HG03175 (cell line): ENCODE measurements around the gene COL9A3.

ENCODE experiments used
- ATAC-seq: cut with Tn5 transposase; IDR thresholded peaks from one replicate; pipeline ENCODE4 v1.9.1; 2021; ENCODE audit warnings: mild to moderate bottlenecking, moderate library complexity; ENCODE audit not compliant: unreplicated experiment

The COL9A3 gene

DNA sequence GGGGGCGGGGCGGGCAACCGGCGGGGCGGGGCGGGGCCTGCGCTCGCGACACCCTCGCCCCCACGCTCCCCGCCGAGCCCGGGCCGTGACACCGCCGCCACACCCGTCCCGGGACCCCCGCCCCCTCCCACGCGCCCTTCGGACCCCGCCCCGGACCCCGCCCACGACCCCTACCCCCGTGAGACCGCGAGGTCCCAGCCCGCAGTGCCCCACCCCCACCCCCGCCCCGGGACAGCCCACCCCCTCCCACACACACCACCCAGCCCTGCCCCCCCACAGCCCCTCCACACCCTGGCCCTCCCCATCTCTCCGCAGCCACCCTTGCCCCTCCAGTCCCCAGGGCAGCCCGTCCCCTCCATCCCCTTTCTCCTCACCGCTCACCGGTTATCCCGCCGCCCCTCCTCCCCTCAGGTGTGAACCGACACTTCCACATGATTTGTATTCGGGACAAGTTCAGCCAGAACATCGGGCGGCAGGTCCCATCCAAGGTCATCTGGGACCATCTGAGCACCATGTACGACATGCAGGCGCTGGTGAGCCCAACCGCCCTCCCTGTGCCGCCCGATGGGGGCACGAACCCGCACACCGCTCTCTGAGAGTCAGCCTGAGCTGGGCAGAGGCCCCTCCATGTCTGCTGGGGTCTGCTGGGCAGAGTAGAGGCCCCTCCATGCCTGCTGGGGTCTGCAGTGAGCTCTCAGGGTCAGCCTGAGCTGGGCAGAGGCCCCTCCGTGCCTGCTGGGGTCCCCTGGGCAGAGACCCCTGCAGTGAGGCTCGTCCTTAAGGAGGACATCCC, 20.0 kb upstream of the COL9A3 start:
- ATAC-seq: no peak

DNA sequence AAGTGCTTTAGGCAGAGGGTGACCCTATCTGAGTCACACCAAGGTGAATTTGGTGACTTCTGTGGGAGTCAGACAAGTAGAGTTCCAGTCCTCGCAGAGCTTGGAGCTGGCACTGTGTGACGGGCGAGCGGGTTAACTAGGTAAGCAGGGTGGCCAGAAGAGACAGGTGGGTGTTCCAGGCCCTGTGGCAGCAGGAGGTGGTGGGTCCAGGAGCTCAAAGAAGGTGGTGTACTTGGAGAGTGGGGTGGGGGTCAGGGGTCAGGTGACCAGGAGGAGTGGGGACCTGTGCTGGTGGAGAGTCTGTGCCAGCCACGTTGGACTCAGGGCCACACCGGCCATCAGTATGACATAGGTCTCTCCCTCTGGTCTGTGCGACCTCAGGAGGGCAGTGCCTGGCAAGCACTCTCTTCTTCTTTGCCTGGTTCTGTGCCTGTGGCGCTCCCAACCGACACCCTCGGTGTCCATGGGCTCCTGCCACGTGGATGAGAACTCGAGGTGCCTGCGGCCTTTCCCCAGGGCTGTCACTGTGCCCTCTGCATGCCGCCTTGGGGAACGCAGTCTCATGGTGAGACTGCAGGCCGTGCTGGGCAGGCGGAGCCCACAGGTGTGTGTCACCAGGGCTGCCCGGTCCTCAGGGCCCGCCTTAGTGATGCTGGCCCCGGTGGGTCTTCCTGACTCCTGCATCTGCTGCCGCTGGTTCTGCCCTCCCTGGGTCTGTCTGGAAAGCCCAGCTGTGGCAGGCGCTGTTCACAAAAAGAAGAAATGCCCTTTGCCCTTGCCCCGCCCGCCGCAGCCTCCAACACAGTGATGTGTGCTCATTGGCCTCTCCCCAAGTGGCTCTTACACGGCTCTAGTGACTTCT, 18.9 kb upstream of the COL9A3 start:
- ATAC-seq: no peak

DNA sequence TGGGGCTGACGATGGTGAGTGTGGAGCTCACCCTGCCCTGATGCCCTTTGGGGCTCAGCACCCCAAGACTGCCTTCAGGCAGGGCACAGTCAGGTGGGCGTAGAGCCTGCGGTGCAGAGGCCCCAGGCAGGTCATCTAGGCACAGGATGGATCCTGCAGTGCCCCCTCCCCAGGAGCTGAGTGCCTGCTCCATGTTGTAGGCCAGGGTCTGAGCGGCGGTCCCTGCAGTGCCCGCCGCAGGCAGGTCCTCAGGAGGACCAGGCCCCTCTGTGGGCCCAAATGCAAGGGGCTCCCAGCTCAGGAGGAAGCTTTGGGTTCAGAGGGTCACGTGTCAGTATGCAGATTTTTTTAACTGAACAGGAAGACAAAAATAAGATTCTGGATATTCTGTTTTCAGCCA, 17.8 kb upstream of the COL9A3 start:
- no peak for ATAC-seq

DNA sequence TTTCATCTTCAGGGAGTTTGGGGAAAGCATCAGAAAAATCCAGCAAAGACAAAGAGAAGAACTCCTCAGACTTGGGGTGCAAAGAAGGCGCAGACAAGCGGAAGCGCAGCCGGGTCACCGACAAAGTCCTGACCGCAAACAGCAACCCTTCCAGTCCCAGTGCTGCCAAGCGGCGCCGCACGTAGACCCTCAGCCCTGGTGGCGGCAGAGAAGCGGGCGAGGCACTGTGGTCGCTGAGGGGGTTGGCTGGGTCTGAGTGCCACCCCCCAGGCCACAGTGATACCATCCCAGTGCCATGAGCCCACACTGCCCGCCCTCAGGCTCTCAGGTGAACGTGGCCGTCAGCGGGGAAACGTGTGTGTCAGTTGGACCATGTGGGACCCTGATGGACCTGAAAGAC, 17.4 kb upstream of the COL9A3 start:
- ATAC-seq: no peak

DNA sequence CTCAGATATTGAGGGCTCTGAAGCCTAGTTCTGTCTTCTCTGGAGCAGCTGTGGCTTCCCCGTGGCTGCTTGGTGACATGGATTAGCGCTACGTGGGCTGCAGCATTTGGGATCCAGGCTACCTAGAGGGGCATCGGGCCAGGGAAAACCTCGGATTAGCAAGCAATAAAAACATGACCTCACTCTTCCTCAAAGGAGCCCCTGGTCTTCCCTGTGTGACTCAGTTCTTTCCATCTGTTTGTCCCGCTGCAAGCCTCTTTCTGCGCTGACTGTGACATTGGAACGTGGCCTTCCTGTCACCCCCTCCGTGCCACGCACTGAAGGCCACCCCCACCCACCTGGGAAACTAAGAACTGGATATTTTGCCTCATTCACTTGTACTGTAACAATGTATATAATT, 17.0 kb upstream of the COL9A3 start:
- no peak for ATAC-seq

DNA sequence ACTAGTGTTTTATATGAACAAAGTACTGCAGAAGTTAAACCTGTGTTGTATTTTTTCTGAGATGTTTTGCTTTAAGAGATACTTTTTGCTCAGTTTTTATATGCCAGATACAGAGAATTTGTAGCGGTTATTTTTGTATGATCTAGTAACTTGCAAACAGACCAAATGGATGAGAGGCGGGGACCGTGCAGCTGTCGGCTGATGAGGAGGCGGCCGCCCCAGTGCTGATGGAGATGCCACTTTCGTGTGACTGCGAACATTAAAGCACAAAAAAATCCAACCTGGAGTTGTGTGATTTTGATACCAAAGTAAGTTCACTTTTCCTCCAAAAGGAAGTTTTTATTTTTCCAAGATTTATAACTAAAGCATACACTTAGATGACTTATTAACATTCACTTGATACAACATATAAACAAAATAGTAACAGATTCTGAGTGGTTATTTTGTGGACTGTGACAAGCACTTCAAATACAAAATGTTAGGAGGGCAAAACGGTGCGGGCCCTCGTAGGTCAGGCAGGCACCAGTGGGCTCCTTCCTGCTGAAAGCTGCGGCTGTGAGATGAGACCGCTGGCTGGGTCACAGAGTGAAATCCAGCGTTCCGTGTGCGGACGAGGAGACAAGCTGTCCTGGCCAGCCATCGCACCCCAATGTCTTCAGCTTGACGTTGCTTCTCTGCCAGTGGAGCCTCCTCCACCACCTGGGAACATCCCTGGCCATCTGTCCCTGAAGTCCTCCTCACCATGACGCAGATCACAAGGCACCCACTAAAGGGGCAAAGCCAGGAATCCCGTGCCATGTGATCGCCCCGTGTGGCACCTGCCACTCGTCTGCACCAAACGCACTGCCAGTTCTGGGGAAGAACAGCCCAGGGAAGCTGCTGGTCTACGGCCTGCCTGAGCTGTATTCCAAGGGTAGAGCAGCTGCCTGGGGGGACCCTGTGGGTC, 16.3 kb upstream of the COL9A3 start:
- no peak for ATAC-seq

DNA sequence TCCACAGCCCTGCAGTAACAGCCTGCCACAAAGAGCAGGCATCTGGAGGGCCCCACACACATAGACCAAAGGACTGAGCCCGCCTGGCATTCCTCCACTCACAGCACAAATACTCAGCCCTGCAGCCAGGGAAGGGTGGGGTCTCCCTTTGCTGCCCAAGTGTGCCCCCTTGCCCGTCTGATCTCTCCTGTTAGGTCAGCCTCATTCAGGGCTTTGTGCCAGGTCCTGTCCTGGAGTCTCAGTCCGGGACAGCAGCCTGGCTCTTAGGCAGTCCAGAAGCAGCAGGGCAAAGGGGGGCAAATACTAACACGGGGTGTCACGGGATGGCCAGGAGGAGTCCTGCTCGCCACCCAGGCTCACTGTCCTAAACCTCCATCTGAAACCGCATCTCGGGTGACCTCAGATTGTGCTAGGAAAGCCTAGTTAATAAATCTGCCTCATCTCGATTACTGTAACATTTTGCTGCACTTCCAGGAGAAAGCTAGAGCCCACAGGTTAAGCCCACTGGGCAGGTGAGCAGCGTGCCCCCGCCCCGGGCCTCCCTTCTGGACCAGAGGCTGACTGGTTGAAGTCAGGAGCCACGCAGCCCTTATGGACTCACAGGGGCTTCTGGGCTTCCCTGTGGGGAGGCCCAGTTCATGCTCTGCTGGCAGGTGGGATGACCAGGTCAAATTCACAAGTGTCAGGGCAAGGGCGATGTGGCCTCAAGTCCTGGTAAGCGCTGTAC, 15.4 kb upstream of the COL9A3 start:
- ATAC-seq: no peak

DNA sequence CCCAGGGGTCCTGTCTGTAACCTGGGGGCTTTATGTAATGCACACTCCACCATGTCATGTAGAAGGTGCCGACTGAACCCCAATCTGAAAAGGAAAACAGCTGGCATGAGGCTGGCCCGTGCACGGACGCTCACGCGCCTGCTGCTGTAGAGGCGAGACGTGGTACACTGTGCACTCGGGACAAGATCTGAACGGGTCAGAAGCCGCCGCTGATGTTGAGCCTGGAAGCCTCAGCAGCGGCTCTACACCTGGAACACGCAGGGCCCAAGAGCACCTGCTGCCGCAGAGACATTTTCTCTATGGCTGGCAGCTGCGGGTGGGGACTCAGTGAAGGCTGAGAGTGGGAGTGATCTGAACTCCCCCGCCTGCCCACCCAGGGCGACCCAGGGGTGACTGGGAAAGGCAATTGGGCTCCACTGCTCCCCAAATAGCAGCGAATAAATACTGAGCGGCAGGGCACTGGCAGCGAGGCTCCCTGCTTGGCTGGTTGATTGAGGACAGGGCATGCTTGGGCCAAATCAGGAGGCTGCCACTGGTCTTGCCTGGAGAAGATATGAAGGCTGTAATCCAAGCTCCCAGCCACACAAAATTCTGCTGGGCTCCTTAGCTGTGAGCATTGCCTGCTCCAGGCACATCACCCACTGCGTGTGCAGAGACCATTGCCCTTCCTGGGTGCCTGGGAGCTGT, 14.7 kb upstream of the COL9A3 start:
- no peak for ATAC-seq

DNA sequence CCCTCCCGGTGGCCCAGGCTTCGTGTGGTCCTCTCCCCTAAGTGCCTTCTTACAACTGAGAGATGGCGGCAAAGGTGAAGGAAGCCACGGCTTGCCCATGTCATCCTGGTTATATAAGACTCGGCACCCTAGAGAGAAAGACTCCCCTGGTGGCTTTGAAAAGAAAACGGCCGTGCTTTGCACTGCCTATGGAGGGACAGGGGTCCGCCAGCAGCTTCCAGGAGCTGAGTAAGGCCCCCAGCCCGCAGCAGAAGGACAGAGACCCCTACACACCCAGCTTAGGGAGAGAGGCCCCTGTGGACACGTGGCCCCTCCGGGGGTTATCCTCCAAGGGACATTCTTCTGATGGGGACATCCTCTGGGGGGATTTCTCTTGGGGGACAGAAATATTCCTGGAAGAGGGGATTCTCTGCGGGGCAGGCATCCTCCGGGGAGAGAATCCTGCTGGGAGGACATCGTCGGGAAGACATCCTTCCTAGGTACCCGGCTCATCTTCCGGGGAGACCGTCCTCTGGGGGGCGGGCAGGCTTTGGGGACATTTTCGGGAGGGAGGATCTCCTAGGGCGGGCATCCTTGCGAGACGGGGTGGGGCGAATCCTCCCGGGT, 12.7 kb upstream of the COL9A3 start:
- ATAC-seq: peak; percentile 20

DNA sequence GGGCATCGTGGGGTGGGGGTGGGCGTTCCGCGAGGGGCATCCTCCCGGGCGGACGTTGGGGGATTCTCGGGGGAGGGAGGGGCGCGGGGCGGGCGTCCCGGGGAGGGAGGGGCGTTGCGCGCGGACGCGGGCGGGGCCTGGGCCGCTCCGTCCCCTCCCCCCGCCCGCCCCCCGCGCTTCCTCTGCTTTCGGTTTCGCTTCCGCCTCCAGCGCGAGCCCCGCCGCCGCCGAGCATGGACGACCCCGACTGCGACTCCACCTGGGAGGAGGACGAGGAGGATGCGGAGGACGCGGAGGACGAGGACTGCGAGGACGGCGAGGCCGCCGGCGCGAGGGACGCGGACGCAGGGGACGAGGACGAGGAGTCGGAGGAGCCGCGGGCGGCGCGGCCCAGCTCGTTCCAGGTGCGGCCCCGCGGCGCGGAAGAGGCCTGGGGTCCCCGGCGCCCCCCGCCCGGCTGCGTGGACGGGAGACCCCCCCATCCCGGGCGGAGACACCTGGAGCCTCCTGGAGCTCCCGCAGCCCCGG, 12.2 kb upstream of the COL9A3 start, which contains the start of gene OGFR:
Gene OGFR (plus strand): TSS at position 209 of the 528 bp plus-strand sequence. CDS start 25 bp downstream, at position 234.
- peak; percentile 53 for ATAC-seq

DNA sequence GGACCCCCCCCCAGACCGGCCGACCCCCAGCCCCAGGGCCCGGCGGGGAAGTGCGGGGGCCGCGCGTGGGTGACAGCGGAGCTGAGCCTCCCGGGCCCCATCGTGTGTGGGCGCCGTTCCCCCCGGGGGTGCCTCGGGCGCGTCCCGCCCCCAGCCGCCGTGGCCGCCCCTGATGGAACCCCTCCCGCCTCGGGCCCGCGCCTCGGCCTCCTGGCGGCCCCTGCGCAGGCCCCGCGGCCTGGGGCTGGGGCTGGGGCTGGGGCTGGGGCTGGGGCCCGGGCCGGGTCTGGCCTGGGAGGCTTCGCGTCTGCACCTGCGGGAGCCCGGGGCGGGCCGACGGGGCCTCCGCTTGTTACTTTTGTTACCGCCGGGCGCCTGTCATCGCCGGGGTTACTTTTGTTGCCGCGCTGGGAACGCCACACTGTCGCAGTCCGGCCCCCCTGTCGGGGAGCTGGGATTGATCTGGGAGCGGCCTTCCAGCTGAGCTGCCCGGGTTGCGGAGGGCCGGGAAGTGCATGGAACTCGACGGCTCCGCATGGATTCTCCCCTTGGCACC, 11.6 kb upstream of the COL9A3 start:
- peak; percentile 26 for ATAC-seq

DNA sequence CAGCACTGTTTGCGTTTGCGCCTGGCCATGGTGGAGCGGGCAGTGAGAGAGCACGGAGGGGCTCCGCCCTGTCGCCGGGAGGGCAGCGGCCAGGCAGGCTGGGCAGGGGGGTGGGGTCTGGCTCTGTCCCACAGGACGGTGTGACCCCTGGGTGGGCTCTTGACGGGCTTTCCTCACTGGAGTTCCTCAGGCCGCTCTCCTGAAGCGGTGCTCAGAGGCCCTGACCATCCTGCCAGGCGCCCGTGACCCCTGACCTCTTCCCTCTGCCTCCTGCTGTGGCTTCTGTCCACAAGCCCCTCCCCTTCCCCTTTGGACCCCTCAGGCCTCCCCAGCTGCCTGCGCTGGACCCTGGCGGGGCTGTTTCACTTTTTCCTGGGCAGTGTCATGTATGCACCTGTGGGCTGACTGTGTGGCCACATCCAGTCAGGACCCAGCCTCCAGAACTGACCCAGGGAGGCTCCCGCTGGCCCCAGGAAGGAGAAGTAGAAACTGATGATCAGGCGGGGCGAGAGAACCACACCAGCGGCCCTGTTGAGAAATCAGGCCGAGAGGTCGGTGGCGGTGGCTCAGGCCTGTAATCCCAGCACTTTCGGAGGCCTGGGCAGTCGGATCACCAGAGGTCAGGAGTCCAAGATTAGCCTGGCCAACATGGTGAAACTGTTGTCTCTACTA, 11.0 kb upstream of the COL9A3 start:
- ATAC-seq: no peak

DNA sequence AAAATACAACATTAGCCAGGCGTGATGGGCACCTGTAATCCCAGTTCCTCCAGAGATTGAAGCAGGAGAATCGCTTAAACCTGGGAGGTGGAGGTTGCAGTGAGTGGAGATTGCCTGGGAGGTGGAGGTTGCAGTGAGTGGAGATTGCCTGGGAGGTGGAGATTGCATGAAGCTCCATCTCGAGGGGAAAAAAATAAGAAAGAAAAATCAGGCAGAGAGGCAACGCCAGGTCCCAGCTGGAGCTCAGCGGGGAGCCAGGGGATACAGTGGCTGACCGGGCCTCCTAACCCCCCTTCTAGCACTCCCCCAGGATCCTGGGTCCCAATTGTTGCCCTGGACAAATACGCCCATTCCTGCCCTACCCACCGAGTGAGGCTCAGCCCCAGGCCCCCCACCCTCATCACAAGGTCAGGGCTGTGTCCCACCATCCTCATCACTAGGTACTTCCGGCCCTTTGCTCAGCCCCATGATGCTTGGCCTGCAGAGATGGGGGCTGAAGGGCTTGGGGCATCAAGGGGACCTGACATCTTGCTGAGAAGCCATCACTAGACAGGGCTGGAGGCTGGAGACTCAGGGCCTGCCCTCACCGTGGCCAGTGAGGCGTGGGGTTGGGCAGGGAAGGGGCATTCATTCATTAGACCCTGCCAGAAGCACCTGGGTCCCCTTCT, 10.3 kb upstream of the COL9A3 start:
- no peak for ATAC-seq

DNA sequence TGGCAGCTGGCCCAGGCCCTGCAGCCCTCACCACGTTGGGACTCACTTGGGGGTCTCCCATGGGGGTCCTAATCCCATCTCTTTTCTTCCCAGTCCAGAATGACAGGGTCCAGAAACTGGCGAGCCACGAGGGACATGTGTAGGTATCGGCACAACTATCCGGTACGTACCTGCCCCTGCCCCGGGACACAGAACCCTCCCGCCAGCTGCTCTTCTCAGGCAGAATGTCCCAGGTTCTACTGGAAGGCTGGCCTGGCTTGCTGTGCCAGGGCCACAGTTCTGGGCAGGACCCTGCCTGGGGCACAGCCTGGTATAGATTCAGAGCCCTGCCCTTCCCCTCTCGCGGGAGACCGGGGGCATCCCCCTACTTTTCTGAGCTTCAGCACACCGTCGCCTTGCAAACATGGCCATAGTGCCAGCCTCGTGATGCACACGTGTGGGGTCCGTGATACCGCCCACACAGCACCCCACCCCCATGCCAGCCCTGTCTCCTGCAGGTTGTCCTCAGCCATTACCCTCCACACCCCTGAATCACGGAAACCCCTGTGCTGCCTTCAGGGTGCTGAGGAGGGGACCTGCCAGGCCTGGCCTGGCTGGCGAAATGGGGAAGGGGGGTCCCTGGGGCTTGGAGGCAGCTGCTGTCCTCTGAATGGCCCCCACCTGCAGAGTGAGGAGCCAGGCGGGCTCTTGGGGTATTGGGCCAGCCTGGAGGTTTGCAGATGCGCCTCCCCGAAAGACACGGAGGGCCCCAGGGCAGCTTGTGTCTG, 9.2 kb upstream of the COL9A3 start:
- no peak for ATAC-seq

DNA sequence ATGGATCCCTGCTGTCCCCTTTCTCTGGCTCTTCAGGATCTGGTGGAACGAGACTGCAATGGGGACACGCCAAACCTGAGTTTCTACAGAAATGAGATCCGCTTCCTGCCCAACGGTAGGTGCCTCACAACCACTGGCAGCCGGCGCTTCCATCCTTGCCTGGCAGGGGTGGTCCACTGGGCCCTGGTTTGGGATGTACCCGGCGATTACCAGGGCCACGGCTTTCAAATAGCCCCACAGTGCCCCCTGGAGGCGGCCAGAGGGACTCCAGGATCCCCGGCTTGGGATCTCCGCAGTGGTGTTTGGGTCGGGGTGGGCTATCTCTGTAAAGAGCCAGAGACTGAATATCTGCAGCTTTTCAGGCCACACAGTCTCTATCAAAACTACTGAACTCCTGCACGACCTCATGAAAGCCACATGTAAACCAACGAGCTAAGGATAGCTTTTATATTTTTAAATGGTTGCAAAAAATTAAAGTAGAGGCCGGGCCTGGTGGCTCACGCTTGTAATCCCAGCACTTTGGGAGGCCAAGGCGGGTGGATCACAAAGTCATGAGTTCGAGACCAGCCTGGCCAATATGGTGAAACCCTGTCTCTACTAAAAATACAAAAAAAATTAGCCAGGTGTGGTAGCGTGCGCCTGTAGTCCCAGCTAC, 8.5 kb upstream of the COL9A3 start:
- ATAC-seq: no peak
